ENCODE results near the gene UBE2D1.
"Not testable (repeated sequence)": the region's sequence is repeated elsewhere in the genome, so short reads cannot be mapped to it uniquely, and the experiment has no call there.

UBE2D1 gene

DNA sequence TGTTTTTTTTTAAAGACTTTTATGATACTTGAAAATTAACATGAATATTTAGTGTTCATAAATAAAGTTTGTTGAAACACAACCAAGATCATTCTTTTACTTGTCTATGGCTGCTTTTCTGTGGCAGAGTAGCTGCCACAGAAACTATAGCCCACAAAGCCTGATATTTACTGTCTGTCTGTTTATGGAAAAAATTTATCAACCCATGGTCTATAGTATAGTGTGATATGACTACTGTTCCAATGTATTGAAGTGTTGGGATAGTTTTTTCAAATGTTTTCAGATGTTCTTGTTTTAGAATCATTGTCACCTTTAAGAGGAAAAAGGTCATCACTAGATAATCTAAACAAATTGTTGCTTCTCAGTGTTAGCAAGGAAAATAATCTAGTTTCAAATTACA lies 61.3 kb downstream of the UBE2D1 start:
- Mint-ChIP-seq H3K9me3 (no peaks in the 10 kb centered on the region), H3K4me3 (no peak overlapping the region), H3K27me3 (no peaks in the 10 kb centered on the region), H3K27ac (ENCODE audit: low read depth) (no peak overlapping the region), H3K4me1 (peaks cover 11% of the 10 kb centered on the region), H3K36me3 (ENCODE audit: insufficient read depth) (peaks cover 65% of the 10 kb centered on the region)
- DNase-seq (ENCODE audit: low spot score in 2 of 2) (no peak), ATAC-seq (replicated peaks; ENCODE audit: extremely low read depth, poor library complexity, severe bottlenecking) (no peak)

DNA sequence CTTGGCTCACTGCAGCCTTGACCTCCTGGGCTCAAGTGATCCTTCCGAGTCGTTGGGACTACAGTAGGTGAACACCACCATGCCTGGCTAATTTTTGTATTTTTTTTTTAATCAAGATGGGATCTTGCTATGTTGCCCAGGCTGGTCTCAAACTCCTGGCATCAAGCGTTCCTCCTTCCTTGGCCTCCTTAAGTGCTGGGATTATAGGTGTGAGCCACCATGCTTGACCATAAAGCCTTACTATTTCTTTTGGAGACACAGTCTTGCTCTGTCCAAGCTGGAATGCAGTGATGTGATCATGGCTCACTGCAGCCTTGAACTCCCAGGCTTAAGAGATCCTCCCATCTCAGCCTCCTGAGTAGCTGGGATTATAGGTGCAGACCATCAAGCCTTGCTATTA lies 63.0 kb downstream of the UBE2D1 start:
- Mint-ChIP-seq H3K4me3 (no peak overlapping the region), H3K27me3 (no peaks in the 10 kb centered on the region), H3K9me3 (no peaks in the 10 kb centered on the region), H3K27ac (ENCODE audit: low read depth) (no peak overlapping the region), H3K4me1 (no peaks in the 10 kb centered on the region), H3K36me3 (ENCODE audit: insufficient read depth) (peaks cover 47% of the 10 kb centered on the region)
- DNase-seq (ENCODE audit: low spot score in 2 of 2) (no peak), ATAC-seq (replicated peaks; ENCODE audit: extremely low read depth, poor library complexity, severe bottlenecking) (no peak)

DNA sequence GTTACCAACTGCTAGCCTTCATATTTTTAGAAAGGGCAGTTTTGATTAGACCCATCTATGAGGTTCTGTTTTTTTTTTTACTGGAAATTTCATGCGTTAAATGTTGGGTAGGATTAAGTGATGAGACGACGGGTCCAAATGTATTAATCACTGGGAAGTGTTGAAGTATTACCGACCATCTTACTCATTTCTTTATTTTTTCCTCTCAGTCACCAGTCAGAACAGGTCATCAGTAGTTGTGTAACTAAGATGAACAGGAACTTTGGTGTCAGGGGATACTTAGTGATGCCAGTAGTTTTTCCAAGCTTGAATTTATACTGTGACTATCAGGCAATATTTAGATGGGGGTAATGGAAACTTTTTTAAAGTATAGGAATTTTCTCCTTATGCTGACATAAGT lies 64.6 kb downstream of the UBE2D1 start:
- Mint-ChIP-seq H3K27me3 (no peaks in the 10 kb centered on the region), H3K9me3 (no peaks in the 10 kb centered on the region), H3K4me3 (no peak overlapping the region), H3K4me1 (no peaks in the 10 kb centered on the region), H3K36me3 (ENCODE audit: insufficient read depth) (peaks cover 33% of the 10 kb centered on the region), H3K27ac (ENCODE audit: low read depth) (no peak overlapping the region)
- DNase-seq (ENCODE audit: low spot score in 2 of 2) (no peak), ATAC-seq (replicated peaks; ENCODE audit: extremely low read depth, poor library complexity, severe bottlenecking) (no peak)

GRCh38 chr10:58400609-58401008 lies 65.8 kb downstream of the UBE2D1 start:
- Mint-ChIP-seq H3K27me3 (no peaks in the 10 kb centered on the region), H3K4me3 (no peak overlapping the region), H3K27ac (ENCODE audit: low read depth) (no peak overlapping the region), H3K36me3 (ENCODE audit: insufficient read depth) (peaks cover 23% of the 10 kb centered on the region), H3K9me3 (no peaks in the 10 kb centered on the region), H3K4me1 (no peaks in the 10 kb centered on the region)
- DNase-seq (ENCODE audit: low spot score in 2 of 2) (no peak), ATAC-seq (replicated peaks; ENCODE audit: extremely low read depth, poor library complexity, severe bottlenecking) (no peak)

- Mint-ChIP-seq H3K27ac (ENCODE audit: low read depth) (no peak overlapping the region), H3K9me3 (no peaks in the 10 kb centered on the region), H3K27me3 (no peaks in the 10 kb centered on the region), H3K4me1 (no peaks in the 10 kb centered on the region), H3K4me3 (no peak overlapping the region), H3K36me3 (ENCODE audit: insufficient read depth) (peaks cover 2% of the 10 kb centered on the region)
- ATAC-seq (replicated peaks; ENCODE audit: extremely low read depth, poor library complexity, severe bottlenecking) (no peak), DNase-seq (ENCODE audit: low spot score in 2 of 2) (no peak)
Observed at GRCh38 chr10:58404001-58404400, 69.2 kb downstream of the UBE2D1 start.

DNA sequence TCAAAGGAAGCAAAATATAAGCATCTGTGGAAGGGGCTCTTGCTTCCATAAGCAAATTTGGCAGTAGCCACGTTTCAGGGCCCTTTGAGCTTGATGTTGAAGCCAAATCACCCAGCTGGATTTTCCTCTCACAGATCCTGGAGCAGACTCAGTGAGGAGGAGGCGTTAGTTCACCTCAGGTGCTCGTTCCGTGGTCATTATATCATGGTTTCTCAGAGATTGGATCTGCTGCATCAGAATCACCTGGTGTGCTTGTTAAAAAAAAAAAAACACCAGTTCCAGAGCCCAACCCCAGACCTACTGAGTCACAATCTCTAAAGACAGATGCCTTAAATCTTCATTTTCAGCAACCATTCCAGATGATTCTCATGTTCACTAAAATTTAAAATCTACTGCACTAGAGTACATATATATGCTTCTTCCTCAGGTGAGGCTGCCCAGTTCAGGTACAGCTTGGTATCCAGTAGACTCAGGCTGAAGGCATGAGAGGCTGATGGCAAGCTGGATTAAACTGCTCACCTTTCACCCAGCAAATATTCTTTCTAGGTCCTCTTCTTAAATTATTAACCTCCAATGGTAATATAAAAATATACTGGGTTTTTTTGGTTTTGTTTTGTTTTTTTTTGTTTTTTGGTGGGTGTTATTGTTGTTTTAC lies 75.3 kb downstream of the UBE2D1 start:
- Mint-ChIP-seq H3K9me3 (no peaks in the 10 kb centered on the region), H3K27ac (ENCODE audit: low read depth) (no peak overlapping the region), H3K4me1 (no peaks in the 10 kb centered on the region), H3K36me3 (ENCODE audit: insufficient read depth) (no peaks in the 10 kb centered on the region), H3K27me3 (peaks cover 14% of the 10 kb centered on the region), H3K4me3 (no peak overlapping the region)
- ATAC-seq (replicated peaks; ENCODE audit: extremely low read depth, poor library complexity, severe bottlenecking): no peak
- DNase-seq (ENCODE audit: low spot score in 2 of 2): no peak

GRCh38 chr10:58412502-58412961 lies 77.7 kb downstream of the UBE2D1 start:
- Mint-ChIP-seq H3K4me3 (no peak overlapping the region), H3K9me3 (no peaks in the 10 kb centered on the region), H3K36me3 (ENCODE audit: insufficient read depth) (no peaks in the 10 kb centered on the region), H3K4me1 (no peaks in the 10 kb centered on the region), H3K27me3 (peaks cover 24% of the 10 kb centered on the region), H3K27ac (ENCODE audit: low read depth) (no peak overlapping the region)
- ATAC-seq (replicated peaks; ENCODE audit: extremely low read depth, poor library complexity, severe bottlenecking): no peak
- DNase-seq (ENCODE audit: low spot score in 2 of 2): no peak

DNA sequence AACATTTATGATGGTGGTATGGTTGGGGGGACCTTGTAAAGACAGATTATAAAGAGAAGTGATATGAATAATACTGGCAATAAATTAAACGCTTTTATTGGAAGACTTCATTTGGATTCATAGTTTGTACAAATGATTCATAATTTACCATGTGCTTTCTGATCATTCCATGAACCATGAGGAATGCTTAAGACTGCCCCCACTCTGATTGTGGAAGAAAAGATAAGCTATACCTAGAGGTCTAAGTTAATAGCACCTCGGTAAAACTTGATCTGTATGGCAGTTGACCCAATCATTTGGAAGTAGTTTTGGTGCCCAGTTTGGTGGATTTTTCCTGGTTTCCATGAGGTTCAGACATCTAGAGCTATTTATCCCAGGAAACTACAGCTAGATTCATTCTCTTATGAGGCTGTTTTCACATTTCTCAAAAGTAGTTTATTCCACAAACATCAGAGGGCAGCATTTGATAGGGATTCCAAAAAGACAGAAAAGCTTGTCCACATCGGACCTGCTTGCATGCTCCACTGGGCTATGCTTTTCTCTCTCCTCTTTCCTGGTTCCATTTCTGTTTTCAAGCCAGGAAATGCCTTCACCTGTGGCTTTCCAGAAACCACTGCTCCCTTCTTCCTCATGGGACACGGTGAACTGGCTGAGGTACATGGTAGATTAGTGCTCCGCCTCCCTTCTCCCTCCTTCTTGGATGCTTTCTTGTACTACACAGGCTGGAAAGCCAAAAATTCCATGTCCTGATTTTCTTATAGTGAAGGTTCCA lies 79.7 kb downstream of the UBE2D1 start:
- Mint-ChIP-seq H3K36me3 (ENCODE audit: insufficient read depth) (peaks cover 1% of the 10 kb centered on the region), H3K4me1 (no peaks in the 10 kb centered on the region), H3K9me3 (no peaks in the 10 kb centered on the region), H3K27me3 (peaks cover 24% of the 10 kb centered on the region), H3K4me3 (no peak overlapping the region), H3K27ac (ENCODE audit: low read depth) (no peak overlapping the region)
- ATAC-seq (replicated peaks; ENCODE audit: extremely low read depth, poor library complexity, severe bottlenecking) (no peak), DNase-seq (ENCODE audit: low spot score in 2 of 2) (no peak)

DNA sequence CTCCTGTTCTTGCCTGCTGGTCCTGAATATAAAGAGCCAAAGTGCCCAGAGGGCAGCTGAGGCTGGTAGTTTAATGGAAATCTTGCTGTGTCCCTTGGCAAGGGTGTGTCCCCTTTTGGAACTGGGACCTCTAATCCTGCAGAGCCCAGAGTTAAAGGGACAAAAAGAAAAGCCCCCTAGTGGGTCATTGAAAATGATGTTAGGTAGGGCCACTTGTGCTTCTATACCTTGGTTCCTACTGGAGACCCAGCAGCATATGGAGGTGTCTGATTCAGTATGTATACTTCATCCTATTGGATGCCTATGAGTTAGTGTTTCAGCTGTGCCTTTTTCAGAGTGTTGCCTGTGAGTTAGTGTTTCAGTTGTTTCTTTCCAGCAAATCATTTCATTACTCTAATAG lies 81.0 kb downstream of the UBE2D1 start:
- no peak overlapping the region for H3K4me3 Mint-ChIP-seq
- DNase-seq (ENCODE audit: low spot score in 2 of 2) (no peak), ATAC-seq (replicated peaks; ENCODE audit: extremely low read depth, poor library complexity, severe bottlenecking) (no peak)
- no peaks in the 10 kb centered on the region for H3K4me1 Mint-ChIP-seq
- H3K36me3 Mint-ChIP-seq (ENCODE audit: insufficient read depth): peaks cover 1% of the 10 kb centered on the region
- no peak overlapping the region for H3K27ac Mint-ChIP-seq (ENCODE audit: low read depth)
- H3K9me3 Mint-ChIP-seq: no peaks in the 10 kb centered on the region
- peaks cover 25% of the 10 kb centered on the region for H3K27me3 Mint-ChIP-seq

DNA sequence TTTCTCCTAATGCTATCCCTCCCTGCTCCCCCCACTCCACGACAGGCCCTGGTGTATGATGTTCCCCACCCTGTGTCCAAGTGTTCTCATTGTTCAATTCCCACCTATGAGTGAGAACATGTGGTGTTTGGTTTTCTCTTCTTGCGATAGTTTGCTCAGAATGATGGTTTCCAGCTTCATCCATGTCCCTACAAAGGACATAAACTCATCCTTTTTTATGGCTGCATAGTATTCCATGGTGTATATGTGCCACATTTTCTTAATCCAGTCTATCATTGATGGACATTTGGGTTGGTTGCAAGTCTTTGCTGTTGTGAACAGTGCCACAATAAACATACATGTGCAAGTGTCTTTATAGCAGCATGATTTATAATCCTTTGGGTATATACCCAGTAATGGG lies 83.1 kb downstream of the UBE2D1 start:
- ATAC-seq (replicated peaks; ENCODE audit: extremely low read depth, poor library complexity, severe bottlenecking); H3K27ac Mint-ChIP-seq (ENCODE audit: low read depth); H3K36me3 Mint-ChIP-seq (ENCODE audit: insufficient read depth); H3K4me3 Mint-ChIP-seq; DNase-seq (ENCODE audit: low spot score in 2 of 2); H3K9me3 Mint-ChIP-seq; H3K4me1 Mint-ChIP-seq: not testable (repeated sequence)
- peaks cover 37% of the 10 kb centered on the region for H3K27me3 Mint-ChIP-seq
